MM.1S (cell line): ENCODE results near the gene PDE2A.

Source experiments
- EZH2 ChIP-seq: fragments of 300-600 bp; sonication (generic); optimal IDR thresholded peaks from 2 replicates; pipeline ENCODE3; 2017; ENCODE audit warnings: low read depth, mild to moderate bottlenecking, antibody characterized with exemption, low read length, mixed read lengths
- TF ChIP-seq, protein P1 (sequence below): fragments of 300-600 bp; sonication (generic); IDR thresholded peaks from 2 replicates; pipeline ENCODE4 v1.5.1; 2016; ENCODE audit warnings: antibody characterized with exemption, low read length, mixed read lengths

DNA sequence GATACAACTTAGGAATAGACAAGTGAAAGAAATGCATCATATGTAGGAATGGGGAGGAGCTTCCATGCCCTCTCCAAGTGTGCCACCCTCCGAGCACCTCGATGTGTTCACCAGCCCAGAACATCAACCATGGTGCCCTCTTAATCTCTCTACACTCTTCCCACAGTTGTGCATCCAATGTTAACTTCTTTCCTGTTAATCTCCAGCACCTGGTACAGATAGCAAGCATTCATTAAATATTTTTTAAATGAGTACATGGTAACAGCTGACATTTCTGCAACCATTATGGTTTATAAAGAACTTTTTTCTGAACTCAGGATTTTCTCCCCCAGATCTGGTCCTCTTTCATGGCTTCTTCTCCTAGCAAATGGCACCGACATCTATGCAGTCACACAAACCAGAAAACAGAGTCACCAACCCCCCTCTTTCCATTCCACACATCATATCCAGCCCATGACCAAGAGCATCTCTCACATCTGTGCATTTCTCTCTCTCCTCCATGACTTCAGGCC is 121.8 kb downstream of the PDE2A start:
- TF ChIP-seq, protein P1, sequence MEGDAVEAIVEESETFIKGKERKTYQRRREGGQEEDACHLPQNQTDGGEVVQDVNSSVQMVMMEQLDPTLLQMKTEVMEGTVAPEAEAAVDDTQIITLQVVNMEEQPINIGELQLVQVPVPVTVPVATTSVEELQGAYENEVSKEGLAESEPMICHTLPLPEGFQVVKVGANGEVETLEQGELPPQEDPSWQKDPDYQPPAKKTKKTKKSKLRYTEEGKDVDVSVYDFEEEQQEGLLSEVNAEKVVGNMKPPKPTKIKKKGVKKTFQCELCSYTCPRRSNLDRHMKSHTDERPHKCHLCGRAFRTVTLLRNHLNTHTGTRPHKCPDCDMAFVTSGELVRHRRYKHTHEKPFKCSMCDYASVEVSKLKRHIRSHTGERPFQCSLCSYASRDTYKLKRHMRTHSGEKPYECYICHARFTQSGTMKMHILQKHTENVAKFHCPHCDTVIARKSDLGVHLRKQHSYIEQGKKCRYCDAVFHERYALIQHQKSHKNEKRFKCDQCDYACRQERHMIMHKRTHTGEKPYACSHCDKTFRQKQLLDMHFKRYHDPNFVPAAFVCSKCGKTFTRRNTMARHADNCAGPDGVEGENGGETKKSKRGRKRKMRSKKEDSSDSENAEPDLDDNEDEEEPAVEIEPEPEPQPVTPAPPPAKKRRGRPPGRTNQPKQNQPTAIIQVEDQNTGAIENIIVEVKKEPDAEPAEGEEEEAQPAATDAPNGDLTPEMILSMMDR = no peak
- no peak for TF ChIP-seq EZH2
